Neural cell (in vitro differentiated cells): ENCODE data around the gene MRTFA.

Source experiments
- EP300 ChIP-seq: fragments of 450-650 bp; conservative IDR thresholded peaks from 2 replicates; pipeline ENCODE4 v1.6.1; 2014; ENCODE audit warnings: antibody characterized with exemption, mild to moderate bottlenecking, moderate library complexity; ENCODE audit not compliant: poor library complexity, severe bottlenecking
- TAF1 ChIP-seq: IDR thresholded peaks from 2 replicates; pipeline ENCODE4 v1.6.1; 2012; ENCODE audit warnings: low read depth
- TF ChIP-seq, protein P1 (sequence below): fragments of 450-650 bp; IDR thresholded peaks from 2 replicates; pipeline ENCODE4 v1.5.1; 2014; ENCODE audit warnings: antibody characterized with exemption, mild to moderate bottlenecking, moderate library complexity; ENCODE audit not compliant: poor library complexity, severe bottlenecking

DNA sequence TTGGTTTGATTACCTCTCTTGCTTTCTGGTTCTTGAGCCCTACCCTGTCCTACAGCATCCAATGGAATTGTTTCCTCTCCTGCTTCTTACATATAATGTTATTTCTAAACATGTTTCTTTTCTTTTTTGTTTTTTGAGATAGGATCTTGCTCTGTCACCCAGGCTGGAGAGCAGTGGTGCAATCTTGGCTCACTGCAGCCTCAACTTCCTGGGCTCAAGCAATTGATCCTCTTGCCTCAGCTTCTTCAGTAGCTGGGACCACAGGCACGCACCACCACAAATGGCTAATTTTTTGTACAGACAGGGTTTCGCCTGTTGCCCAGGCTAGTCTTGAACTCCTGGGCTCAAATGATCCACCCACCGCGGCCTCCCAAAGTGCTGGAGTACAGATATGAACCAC, 160.2 kb downstream of the MRTFA start:
- TF ChIP-seq, protein P1, sequence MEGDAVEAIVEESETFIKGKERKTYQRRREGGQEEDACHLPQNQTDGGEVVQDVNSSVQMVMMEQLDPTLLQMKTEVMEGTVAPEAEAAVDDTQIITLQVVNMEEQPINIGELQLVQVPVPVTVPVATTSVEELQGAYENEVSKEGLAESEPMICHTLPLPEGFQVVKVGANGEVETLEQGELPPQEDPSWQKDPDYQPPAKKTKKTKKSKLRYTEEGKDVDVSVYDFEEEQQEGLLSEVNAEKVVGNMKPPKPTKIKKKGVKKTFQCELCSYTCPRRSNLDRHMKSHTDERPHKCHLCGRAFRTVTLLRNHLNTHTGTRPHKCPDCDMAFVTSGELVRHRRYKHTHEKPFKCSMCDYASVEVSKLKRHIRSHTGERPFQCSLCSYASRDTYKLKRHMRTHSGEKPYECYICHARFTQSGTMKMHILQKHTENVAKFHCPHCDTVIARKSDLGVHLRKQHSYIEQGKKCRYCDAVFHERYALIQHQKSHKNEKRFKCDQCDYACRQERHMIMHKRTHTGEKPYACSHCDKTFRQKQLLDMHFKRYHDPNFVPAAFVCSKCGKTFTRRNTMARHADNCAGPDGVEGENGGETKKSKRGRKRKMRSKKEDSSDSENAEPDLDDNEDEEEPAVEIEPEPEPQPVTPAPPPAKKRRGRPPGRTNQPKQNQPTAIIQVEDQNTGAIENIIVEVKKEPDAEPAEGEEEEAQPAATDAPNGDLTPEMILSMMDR, result no peak
- TF ChIP-seq TAF1, result no peak
- no peak for TF ChIP-seq EP300
